Naive thymus-derived CD8-positive, alpha-beta T cell (primary cell): ENCODE data around the gene TNFAIP8L1. TPM values are rescaled to one million over a fixed set of nuclear protein-coding genes. Genes with fewer than 3 reads are reported as not detected.
"Not testable (repeated sequence)": the region's sequence is repeated elsewhere in the genome, so short reads cannot be mapped to it uniquely, and the experiment has no call there.

Experiments
- ATAC-seq, 2 donors: fragments of 150-1000 bp; cut with Tn5 transposase in 1 of 2; sonication (Bioruptor Pico), chemical (Tn5 transposase) in 1 of 2; 1 replicate in 1 of 2; 2 replicates in 1 of 2; pipeline ENCODE4 v1.10.0; 2021; ENCODE audit warnings: mild to moderate bottlenecking in 2 of 2, moderate library complexity in 2 of 2
- POLR2A ChIA-PET: fragments of 350-600 bp; sonication (Branson Sonifier 250); formaldehyde crosslinking; loops from one replicate; lab custom pipeline; 2021; ENCODE audit warnings: antibody characterized with exemption; lab: Charles Lee
- DNase-seq, 10 donors: peaks; one replicate each; pipeline versions ENCODE4 v3.0.0 to v3.0.0-alpha.2; 2020 to 2022
- H3K27ac Mint-ChIP-seq, 10 donors: one replicate each; pipeline ENCODE4 v1.8.0; 2020 to 2022; ENCODE audit warnings: mild to moderate bottlenecking in 10 of 10, mixed read lengths in 10 of 10, moderate library complexity in 4 of 10, inconsistent platforms in 1 of 10
- H3K27me3 Mint-ChIP-seq, 5 donors: one replicate each; pipeline ENCODE4 v1.8.0; 2021 to 2022; ENCODE audit warnings: mixed read lengths in 5 of 5
- H3K36me3 Mint-ChIP-seq, 3 donors: one replicate each; pipeline ENCODE4 v1.8.0; 2020 to 2022; ENCODE audit warnings: mixed read lengths in 3 of 3, mild to moderate bottlenecking in 2 of 3, inconsistent platforms in 1 of 3
- H3K4me1 Mint-ChIP-seq, 4 donors: one replicate each; pipeline ENCODE4 v1.8.0; 2021 to 2022; ENCODE audit warnings: mixed read lengths in 4 of 4
- H3K4me3 Mint-ChIP-seq, 10 donors: one replicate each; pipeline ENCODE4 v1.8.0; 2020 to 2022; ENCODE audit warnings: mild to moderate bottlenecking in 10 of 10, mixed read lengths in 10 of 10, moderate library complexity in 6 of 10, inconsistent platforms in 1 of 10
- H3K9me3 Mint-ChIP-seq, 9 donors: one replicate each; pipeline ENCODE4 v1.8.0; 2020 to 2022; ENCODE audit warnings: mixed read lengths in 9 of 9, mild to moderate bottlenecking in 3 of 9, inconsistent platforms in 1 of 9, moderate library complexity in 1 of 9
- polyA plus RNA-seq, 3 donors: library from polyadenylated mRNA; unstranded; fragments of 300-500 nt; fragmentation: Illumina TruSeq; gene quantifications; one replicate each; pipeline ENCODE4 v1.2.3, GENCODE V29; 2021
- total RNA-seq, 8 experiments: library from RNA in 2 of 8; stranded (reverse) in 2 of 8; gene quantifications; one replicate each; pipeline ENCODE4 v1.2.3 and lab custom pipeline; 2021 to 2026

The TNFAIP8L1 gene
- total RNA-seq = 10 to 100 TPM; 19.1 to 20.7 TPM
- polyA plus RNA-seq = 10 to 100 TPM in 2 of 3 donors, 1 to 10 TPM in 1; 5.6 to 16.5 (median 10.3) TPM
- 15.4 to 60.5 (median 20.8) reads per million in 6 experiments for total RNA-seq (lab: John Stamatoyannopoulos, UW)

GRCh38 chr19:4638828-4639530 is at the start of gene TNFAIP8L1:
TSS of gene TNFAIP8L1 (plus strand) at chr19:4639516. CDS start at chr19:4651870, 12,354 bp downstream.
- H3K27me3 Mint-ChIP-seq = no peaks in the 10 kb centered on the region
- ATAC-seq (peak; percentile 86 to 94), DNase-seq (peak; percentile 98 to 100 (median 99))
- peaks cover 19 to 49% (median 40%) of the 10 kb centered on the region in 4 donors for H3K4me1 Mint-ChIP-seq
- peaks cover 0 to 2% (median 0%) of the 10 kb centered on the region in 3 donors for H3K36me3 Mint-ChIP-seq
- POLR2A ChIA-PET = interaction anchor here (1.3 kb wide), 1 partner anchor 22 kb away, joined by 4 read pairs; no protein-coding TSS in a partner anchor
- peak within 1 kb of the TSS; percentile 95 to 99 (median 98) for H3K4me3 Mint-ChIP-seq
- H3K9me3 Mint-ChIP-seq = no peaks in the 10 kb centered on the region
- peak within 1 kb of the TSS; percentile 92 to 100 (median 98) for H3K27ac Mint-ChIP-seq

GRCh38 chr19:4589579-4590410 is 49.5 kb upstream of the TNFAIP8L1 start:
- DNase-seq (no peak), ATAC-seq (peak; percentile 39 to 53)
- peaks cover 0 to 2% (median 0%) of the 10 kb centered on the region in 3 donors for H3K36me3 Mint-ChIP-seq
- POLR2A ChIA-PET = no interaction called here
- H3K9me3 Mint-ChIP-seq = no peaks in the 10 kb centered on the region
- H3K4me1 Mint-ChIP-seq = peaks cover 0 to 2% (median 2%) of the 10 kb centered on the region in 4 donors
- H3K4me3 Mint-ChIP-seq = no peak overlapping the region
- H3K27ac Mint-ChIP-seq = no peak overlapping the region
- H3K27me3 Mint-ChIP-seq = peaks cover 23 to 67% (median 35%) of the 10 kb centered on the region in 5 donors

- no peak overlapping the region for H3K4me3 Mint-ChIP-seq
- no peaks in the 10 kb centered on the region for H3K9me3 Mint-ChIP-seq
- peaks cover 0 to 2% (median 0%) of the 10 kb centered on the region in 4 donors for H3K4me1 Mint-ChIP-seq
- peaks cover 26 to 61% (median 32%) of the 10 kb centered on the region in 5 donors for H3K27me3 Mint-ChIP-seq
- POLR2A ChIA-PET = interaction anchor here (0.6 kb wide), 1 partner anchor 40 kb away, joined by 5 read pairs; no protein-coding TSS in a partner anchor
- H3K36me3 Mint-ChIP-seq = peaks cover 0 to 2% (median 0%) of the 10 kb centered on the region in 3 donors
- no peak for DNase-seq
- peak overlapping the region in 1 of 10 donors; percentile 24 for H3K27ac Mint-ChIP-seq
- ATAC-seq = no peak
Measured at GRCh38 chr19:4590559-4590958, 48.8 kb upstream of the TNFAIP8L1 start.

GRCh38 chr19:4591320-4591719 is 48.0 kb upstream of the TNFAIP8L1 start:
- H3K27me3 Mint-ChIP-seq = peaks cover 19 to 54% (median 26%) of the 10 kb centered on the region in 5 donors
- peaks cover 0 to 2% (median 0%) of the 10 kb centered on the region in 3 donors for H3K36me3 Mint-ChIP-seq
- H3K27ac Mint-ChIP-seq = no peak overlapping the region

GRCh38 chr19:4592445-4592844 is 46.9 kb upstream of the TNFAIP8L1 start:
- H3K9me3 Mint-ChIP-seq = no peaks in the 10 kb centered on the region
- H3K27me3 Mint-ChIP-seq = peaks cover 22 to 58% (median 28%) of the 10 kb centered on the region in 5 donors
- DNase-seq = no peak
- H3K36me3 Mint-ChIP-seq = peaks cover 0 to 2% (median 0%) of the 10 kb centered on the region in 3 donors
- POLR2A ChIA-PET = no interaction called here
- H3K4me1 Mint-ChIP-seq = peaks cover 4 to 5% (median 4%) of the 10 kb centered on the region in 4 donors
- ATAC-seq = no peak
- no peak overlapping the region for H3K27ac Mint-ChIP-seq
- H3K4me3 Mint-ChIP-seq = no peak overlapping the region

More at GRCh38 chr19:4591320-4591719, 48.0 kb upstream of the TNFAIP8L1 start:
- Mint-ChIP-seq H3K4me1 (peaks cover 0 to 2% (median 0%) of the 10 kb centered on the region in 4 donors), H3K4me3 (no peak overlapping the region), H3K9me3 (no peaks in the 10 kb centered on the region)
- DNase-seq = no peak
- no peak for ATAC-seq
- POLR2A ChIA-PET = no interaction called here

- Mint-ChIP-seq H3K27ac (no peak overlapping the region), H3K4me3 (no peak overlapping the region), H3K27me3 (peaks cover 19 to 54% (median 28%) of the 10 kb centered on the region in 5 donors), H3K9me3 (no peaks in the 10 kb centered on the region), H3K4me1 (peaks cover 6 to 11% (median 8%) of the 10 kb centered on the region in 4 donors), H3K36me3 (peaks cover 0 to 2% (median 0%) of the 10 kb centered on the region in 3 donors)
- no peak for ATAC-seq
- POLR2A ChIA-PET = no interaction called here
- DNase-seq = no peak
Measured at GRCh38 chr19:4593409-4593851, 45.9 kb upstream of the TNFAIP8L1 start.

- Mint-ChIP-seq H3K27me3 (peaks cover 22 to 58% (median 28%) of the 10 kb centered on the region in 5 donors), H3K36me3 (peaks cover 0 to 2% (median 0%) of the 10 kb centered on the region in 3 donors), H3K4me3 (no peak overlapping the region), H3K9me3 (peaks cover 0 to 1% (median 0%) of the 10 kb centered on the region in 9 donors), H3K4me1 (peaks cover 7 to 17% (median 14%) of the 10 kb centered on the region in 4 donors), H3K27ac (no peak overlapping the region)
- ATAC-seq (peak in 1 of 2 donors; percentile 22), DNase-seq (no peak)
- POLR2A ChIA-PET = no interaction called here
Measured at GRCh38 chr19:4594201-4594600, 45.1 kb upstream of the TNFAIP8L1 start.

- ATAC-seq, POLR2A ChIA-PET, DNase-seq, H3K9me3 Mint-ChIP-seq, H3K36me3 Mint-ChIP-seq: not testable (repeated sequence)
- Mint-ChIP-seq H3K4me3 (peak overlapping the region in 1 of 10 donors; percentile 22), H3K27me3 (peaks cover 22 to 58% (median 28%) of the 10 kb centered on the region in 5 donors), H3K27ac (peak overlapping the region in 1 of 10 donors; percentile 7), H3K4me1 (peaks cover 7 to 18% (median 14%) of the 10 kb centered on the region in 4 donors)
Measured at GRCh38 chr19:4595158-4595557, 44.2 kb upstream of the TNFAIP8L1 start.

- ATAC-seq (no peak), DNase-seq (no peak)
- H3K27ac Mint-ChIP-seq = no peak overlapping the region
- peaks cover 7 to 18% (median 14%) of the 10 kb centered on the region in 4 donors for H3K4me1 Mint-ChIP-seq
- POLR2A ChIA-PET = interaction anchor here (0.5 to 0.7 kb wide), 2 partner anchors 40 to 351 kb away, joined by 3 to 4 read pairs; no protein-coding TSS in a partner anchor
- H3K36me3 Mint-ChIP-seq = no peaks in the 10 kb centered on the region
- H3K9me3 Mint-ChIP-seq = peaks cover 0 to 1% (median 0%) of the 10 kb centered on the region in 9 donors
- H3K27me3 Mint-ChIP-seq = peaks cover 20 to 55% (median 24%) of the 10 kb centered on the region in 5 donors
- H3K4me3 Mint-ChIP-seq = no peak overlapping the region
Measured at GRCh38 chr19:4596033-4596904, 43.0 kb upstream of the TNFAIP8L1 start.

- peaks cover 5 to 18% (median 14%) of the 10 kb centered on the region in 4 donors for H3K4me1 Mint-ChIP-seq
- peak overlapping the region in 2 of 10 donors; percentile 9 to 52 for H3K27ac Mint-ChIP-seq
- peak; percentile 5 to 40 for ATAC-seq
- H3K27me3 Mint-ChIP-seq = peaks cover 17 to 49% (median 24%) of the 10 kb centered on the region in 5 donors
- H3K9me3 Mint-ChIP-seq = peaks cover 0 to 1% (median 0%) of the 10 kb centered on the region in 9 donors
- POLR2A ChIA-PET = interaction anchor here (0.7 kb wide), 1 partner anchor 39 kb away, joined by 3 read pairs; no protein-coding TSS in a partner anchor
- DNase-seq = peak in 3 of 10 donors; percentile 17 to 30 (median 20)
- H3K4me3 Mint-ChIP-seq = peak overlapping the region; percentile 48 to 79 (median 70)
- no peaks in the 10 kb centered on the region for H3K36me3 Mint-ChIP-seq
Measured at GRCh38 chr19:4597278-4597974, 41.9 kb upstream of the TNFAIP8L1 start.
